Measurements from ENCODE around the gene ELAVL4. TPM values are rescaled to one million over a fixed set of nuclear protein-coding genes. Genes with fewer than 3 reads are reported as not detected.

ELAVL4 gene
- total and polyA plus RNA-seq, 2 of the 8 experiments (the other 6 are each of a cell fraction or from before 2014, with no cell fraction given), result 0.21 to 0.89 TPM

GRCh38 chr1:50208756-50209155, 100.0 kb downstream of the ELAVL4 start:
- Histone ChIP-seq H3K9ac (replicated peaks in 1 of 4; ENCODE audit: extremely low read depth in 1 of 4, low read depth in 3 of 4, low read length in 3 of 4) (no peak overlapping the region), H3K14ac (ENCODE audit: insufficient read length) (no peak overlapping the region), H3K56ac (replicated peaks; ENCODE audit: insufficient read length, low read depth, low read length) (no peak overlapping the region), H3K79me1 (ENCODE audit: low read depth, low read length) (no peaks in the 10 kb centered on the region), H2BK15ac (ENCODE audit: low read length) (no peak overlapping the region), H3K27ac (ENCODE audit: low read depth, low read length) (no peak overlapping the region), H3K4me1 (replicated peaks in 1 of 4; ENCODE audit: control insufficient read depth in 3 of 4, insufficient read depth in 4 of 4, low read length in 3 of 4) (no peaks in the 10 kb centered on the region), H4K20me1 (replicated peaks in 1 of 2; ENCODE audit: control insufficient read depth in 1 of 2, insufficient read depth in 2 of 2, low read length in 2 of 2) (no peaks in the 10 kb centered on the region), H2BK5ac (ENCODE audit: low read depth, low read length) (no peak overlapping the region), H3K4me3 (ENCODE audit: extremely low read depth in 1 of 4, insufficient read depth in 2 of 4, low read depth in 3 of 4, low read length in 4 of 4) (no peak overlapping the region), H3K23me2 (ENCODE audit: low read depth, low read length) (no peaks in the 10 kb centered on the region; the same call in 1 of the 2 replicates), H3K36me3 (ENCODE audit: control insufficient read depth in 2 of 4, insufficient read depth in 4 of 4, low read length in 3 of 4) (no peaks in the 10 kb centered on the region), H2BK120ac (replicated peaks; ENCODE audit: low read depth, low read length) (no peak overlapping the region), H3K18ac (ENCODE audit: extremely low read depth, low read length) (no peak overlapping the region), H2BK20ac (ENCODE audit: low read length) (no peak overlapping the region), H2AK5ac (ENCODE audit: low read depth, low read length) (no peak overlapping the region), H2AFZ (ENCODE audit: low read length) (no peak overlapping the region), H3K4ac (replicated peaks; ENCODE audit: insufficient read length, low read depth, low read length) (no peak overlapping the region), H4K91ac (replicated peaks; ENCODE audit: insufficient read length, low read length) (no peak overlapping the region), H4K8ac (ENCODE audit: extremely low read depth, insufficient read depth, low read length) (no peak overlapping the region), H3K23ac (ENCODE audit: insufficient read length) (no peak overlapping the region), H3K79me2 (ENCODE audit: control insufficient read depth in 1 of 2, insufficient read depth in 2 of 2, low read length in 2 of 2) (no peaks in the 10 kb centered on the region), H4K5ac (ENCODE audit: insufficient read length, low read depth, low read length) (no peak overlapping the region), H3K4me2 (ENCODE audit: insufficient read depth in 1 of 2, low read depth in 2 of 2, low read length in 2 of 2) (no peak overlapping the region), H3K27me3 (replicated peaks in 1 of 4; ENCODE audit: control insufficient read depth in 3 of 4, extremely low read depth in 1 of 4, insufficient read depth in 3 of 4, low read length in 3 of 4) (no peaks in the 10 kb centered on the region), H3K9me3 (ENCODE audit: insufficient read depth in 2 of 2, low read depth in 1 of 2, low read length in 1 of 2) (no peaks in the 10 kb centered on the region), H2BK12ac (ENCODE audit: low read depth, low read length) (no peak overlapping the region)
- ChIA-PET CTCF (ENCODE audit: partially characterized antibody) (no interaction called here), POLR2A (ENCODE audit: partially characterized antibody) (no interaction called here)
- FAIRE-seq (no peak), DNase-seq (ENCODE audit: low read depth in 1 of 2, low spot score in 2 of 2) (no peak)
- 86% methylated on average over 1 of the region's 1 CpG; no CpG with 5 or more reads in 1 of the 2 experiments for WGBS, 2 experiments (ENCODE audit: extremely low coverage in 1 of 2, insufficient coverage in 1 of 2, insufficient read length in 1 of 2, insufficient replicate concordance in 2 of 2, low coverage in 1 of 2, low lambda C conversion rate in 2 of 2, missing lambda C conversion rate in 1 of 2)
- TF ChIP-seq RFX5 (IDR thresholded peaks at IDR 0.05; ENCODE audit: borderline replicate concordance, low read depth, low read length), result no peak
- no peak for TF ChIP-seq CTCF (IDR thresholded peaks at IDR 0.05; ENCODE audit: control extremely low read depth in 1 of 3, insufficient read depth in 1 of 3, low read depth in 1 of 3, low read length in 3 of 3)
- TF ChIP-seq SIX5 (IDR thresholded peaks at IDR 0.05; ENCODE audit: low read depth, low read length), result no peak
- no peak for TF ChIP-seq RAD21 (IDR thresholded peaks at IDR 0.05 in 1 of 2, conservative IDR thresholded peaks at IDR 0.05 in 1 of 2; ENCODE audit: low read depth in 2 of 2, low read length in 2 of 2)
- TF ChIP-seq BRCA1 (IDR thresholded peaks at IDR 0.05; ENCODE audit: low read depth, low read length), result no peak
- TF ChIP-seq RNF2 (IDR thresholded peaks at IDR 0.05; ENCODE audit: borderline replicate concordance, low read depth, low read length, missing control alignments, poor library complexity, severe bottlenecking), result no peak
- no peak for TF ChIP-seq SP1 (IDR thresholded peaks at IDR 0.05; ENCODE audit: low read depth, low read length)
- TF ChIP-seq TBP (IDR thresholded peaks at IDR 0.05; ENCODE audit: low read depth, low read length), result no peak
- TF ChIP-seq EZH2 (IDR thresholded peaks at IDR 0.05; ENCODE audit: low read depth, low read length, severe bottlenecking), result no peak
- no peak for TF ChIP-seq HDAC2 (IDR thresholded peaks at IDR 0.05; ENCODE audit: borderline replicate concordance in 1 of 2, low read depth in 2 of 2, low read length in 2 of 2)
- no peak for TF ChIP-seq MAFK (IDR thresholded peaks at IDR 0.05; ENCODE audit: low read depth, low read length)
